ENCODE data around the gene ABCC2.

Gene ABCC2

DNA sequence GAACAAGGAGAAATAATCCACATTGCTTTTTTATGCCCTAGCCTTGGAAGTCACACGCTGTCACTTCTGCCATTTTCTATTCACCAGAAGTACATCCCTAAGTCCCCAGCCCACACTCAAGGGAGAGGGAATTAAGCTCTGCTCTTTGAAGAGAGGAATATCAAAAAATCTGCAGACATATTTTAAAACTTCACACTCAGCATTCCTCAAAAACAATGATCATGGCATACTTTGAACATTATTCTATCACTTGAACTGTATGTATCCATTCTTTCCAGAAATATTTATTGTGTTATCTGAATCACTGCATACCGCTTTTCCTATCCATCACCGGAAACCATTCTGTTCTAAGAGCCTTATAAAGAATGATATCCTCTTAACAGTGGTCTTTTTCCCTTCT is 9.4 kb downstream of the ABCC2 start:
- Histone ChIP-seq H3K4me1 (ENCODE audit: control insufficient read depth, insufficient read depth, low read length) (peaks cover 25% of the 10 kb centered on the region), H3K9ac (ENCODE audit: low read length) (no peak overlapping the region), H3K27me3 (replicated peaks; ENCODE audit: control insufficient read depth, insufficient read depth, low read length) (no peaks in the 10 kb centered on the region), H3K4me3 (ENCODE audit: low read length) (no peak overlapping the region), H3K36me3 (ENCODE audit: control insufficient read depth, insufficient read depth, low read length, severe bottlenecking) (peaks cover 45% of the 10 kb centered on the region), H3K9me3 (ENCODE audit: control insufficient read depth, low read length) (peaks cover 2% of the 10 kb centered on the region)
- no peak for DNase-seq (ENCODE audit: low read depth)

- Histone ChIP-seq H3K9me3 (ENCODE audit: control insufficient read depth, low read length) (no peaks in the 10 kb centered on the region), H3K27me3 (replicated peaks; ENCODE audit: control insufficient read depth, insufficient read depth, low read length) (no peaks in the 10 kb centered on the region), H3K36me3 (ENCODE audit: control insufficient read depth, insufficient read depth, low read length, severe bottlenecking) (peaks cover 64% of the 10 kb centered on the region), H3K4me1 (ENCODE audit: control insufficient read depth, insufficient read depth, low read length) (peaks cover 16% of the 10 kb centered on the region), H3K9ac (ENCODE audit: low read length) (no peak overlapping the region), H3K4me3 (ENCODE audit: low read length) (no peak overlapping the region)
- no peak for DNase-seq (ENCODE audit: low read depth)
Observed at GRCh38 chr10:99793819-99794218, 11.4 kb downstream of the ABCC2 start.

GRCh38 chr10:99796928-99797327 is 14.5 kb downstream of the ABCC2 start:
- Histone ChIP-seq H3K36me3 (ENCODE audit: control insufficient read depth, insufficient read depth, low read length, severe bottlenecking) (peaks cover 71% of the 10 kb centered on the region), H3K4me1 (ENCODE audit: control insufficient read depth, insufficient read depth, low read length) (no peaks in the 10 kb centered on the region), H3K9me3 (ENCODE audit: control insufficient read depth, low read length) (no peaks in the 10 kb centered on the region), H3K4me3 (ENCODE audit: low read length) (no peak overlapping the region), H3K27me3 (replicated peaks; ENCODE audit: control insufficient read depth, insufficient read depth, low read length) (no peaks in the 10 kb centered on the region), H3K9ac (ENCODE audit: low read length) (no peak overlapping the region)
- no peak for DNase-seq (ENCODE audit: low read depth)

GRCh38 chr10:99798031-99798430 is 15.6 kb downstream of the ABCC2 start:
- Histone ChIP-seq H3K9me3 (ENCODE audit: control insufficient read depth, low read length) (no peaks in the 10 kb centered on the region), H3K27me3 (replicated peaks; ENCODE audit: control insufficient read depth, insufficient read depth, low read length) (no peaks in the 10 kb centered on the region), H3K4me3 (ENCODE audit: low read length) (no peak overlapping the region), H3K36me3 (ENCODE audit: control insufficient read depth, insufficient read depth, low read length, severe bottlenecking) (peaks cover 60% of the 10 kb centered on the region), H3K4me1 (ENCODE audit: control insufficient read depth, insufficient read depth, low read length) (no peaks in the 10 kb centered on the region), H3K9ac (ENCODE audit: low read length) (no peak overlapping the region)
- DNase-seq (ENCODE audit: low read depth) = no peak

GRCh38 chr10:99798920-99799319 is 16.5 kb downstream of the ABCC2 start:
- DNase-seq (ENCODE audit: low read depth) = no peak
- no peak overlapping the region for H3K9ac ChIP-seq (ENCODE audit: low read length)
- no peaks in the 10 kb centered on the region for H3K27me3 ChIP-seq (replicated peaks; ENCODE audit: control insufficient read depth, insufficient read depth, low read length)
- H3K9me3 ChIP-seq (ENCODE audit: control insufficient read depth, low read length) = no peaks in the 10 kb centered on the region
- H3K36me3 ChIP-seq (ENCODE audit: control insufficient read depth, insufficient read depth, low read length, severe bottlenecking) = peaks cover 61% of the 10 kb centered on the region
- no peaks in the 10 kb centered on the region for H3K4me1 ChIP-seq (ENCODE audit: control insufficient read depth, insufficient read depth, low read length)
- no peak overlapping the region for H3K4me3 ChIP-seq (ENCODE audit: low read length)

GRCh38 chr10:99799613-99800012 is 17.2 kb downstream of the ABCC2 start:
- Histone ChIP-seq H3K4me1 (ENCODE audit: control insufficient read depth, insufficient read depth, low read length) (no peaks in the 10 kb centered on the region), H3K4me3 (ENCODE audit: low read length) (no peak overlapping the region), H3K36me3 (ENCODE audit: control insufficient read depth, insufficient read depth, low read length, severe bottlenecking) (peaks cover 60% of the 10 kb centered on the region), H3K9ac (ENCODE audit: low read length) (no peak overlapping the region), H3K27me3 (replicated peaks; ENCODE audit: control insufficient read depth, insufficient read depth, low read length) (no peaks in the 10 kb centered on the region), H3K9me3 (ENCODE audit: control insufficient read depth, low read length) (no peaks in the 10 kb centered on the region)
- DNase-seq (ENCODE audit: low read depth) = no peak

DNA sequence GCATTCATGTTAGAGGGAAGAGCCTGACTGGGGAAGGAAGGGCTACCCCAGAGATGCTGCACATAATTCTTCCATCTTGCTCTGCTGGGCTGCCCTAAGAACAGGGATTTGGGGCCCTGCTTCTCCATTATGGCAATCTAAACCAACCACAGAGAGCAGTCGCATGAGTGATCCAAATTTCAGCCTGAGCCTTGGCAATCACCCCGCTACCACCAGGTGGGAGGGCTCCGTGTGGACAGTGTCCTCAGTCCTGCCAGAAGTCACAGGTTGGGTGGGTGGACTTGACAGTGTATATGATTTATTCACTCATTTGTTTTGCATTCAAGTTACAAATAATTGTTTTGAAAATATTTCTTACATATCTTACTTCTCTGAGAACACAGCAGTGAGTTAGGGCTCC is 22.0 kb downstream of the ABCC2 start:
- Histone ChIP-seq H3K27me3 (replicated peaks; ENCODE audit: control insufficient read depth, insufficient read depth, low read length) (no peaks in the 10 kb centered on the region), H3K4me3 (ENCODE audit: low read length) (no peak overlapping the region), H3K36me3 (ENCODE audit: control insufficient read depth, insufficient read depth, low read length, severe bottlenecking) (peaks cover 34% of the 10 kb centered on the region), H3K4me1 (ENCODE audit: control insufficient read depth, insufficient read depth, low read length) (peaks cover 40% of the 10 kb centered on the region), H3K9me3 (ENCODE audit: control insufficient read depth, low read length) (no peaks in the 10 kb centered on the region), H3K9ac (ENCODE audit: low read length) (no peak overlapping the region)
- DNase-seq (ENCODE audit: low read depth) = no peak

DNA sequence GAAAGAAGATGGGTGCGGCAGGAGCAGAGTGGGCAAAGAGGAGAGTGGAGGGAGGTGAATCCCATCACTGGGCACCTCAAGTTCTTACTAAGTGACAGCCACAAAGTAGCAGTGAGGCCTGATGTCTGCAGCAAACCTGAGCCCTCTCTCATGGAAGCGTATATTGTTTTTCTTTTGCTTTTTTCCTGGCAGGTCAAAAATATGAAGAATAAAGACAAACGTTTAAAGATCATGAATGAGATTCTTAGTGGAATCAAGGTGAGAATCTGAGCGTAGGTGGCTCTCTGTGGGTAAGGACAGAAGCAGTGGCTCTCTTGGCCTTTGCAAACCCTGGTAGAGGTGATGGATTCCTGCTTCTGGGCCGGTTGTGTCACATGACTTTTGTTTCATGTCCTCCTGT is 22.8 kb downstream of the ABCC2 start:
- Histone ChIP-seq H3K9ac (ENCODE audit: low read length) (peak overlapping the region; percentile 2), H3K27me3 (replicated peaks; ENCODE audit: control insufficient read depth, insufficient read depth, low read length) (no peaks in the 10 kb centered on the region), H3K4me1 (ENCODE audit: control insufficient read depth, insufficient read depth, low read length) (peaks cover 45% of the 10 kb centered on the region), H3K36me3 (ENCODE audit: control insufficient read depth, insufficient read depth, low read length, severe bottlenecking) (peaks cover 33% of the 10 kb centered on the region), H3K9me3 (ENCODE audit: control insufficient read depth, low read length) (no peaks in the 10 kb centered on the region), H3K4me3 (ENCODE audit: low read length) (no peak overlapping the region)
- DNase-seq (ENCODE audit: low read depth) = no peak

GRCh38 chr10:99806091-99806490 is 23.7 kb downstream of the ABCC2 start:
- Histone ChIP-seq H3K9me3 (ENCODE audit: control insufficient read depth, low read length) (no peaks in the 10 kb centered on the region), H3K36me3 (ENCODE audit: control insufficient read depth, insufficient read depth, low read length, severe bottlenecking) (peaks cover 27% of the 10 kb centered on the region), H3K4me1 (ENCODE audit: control insufficient read depth, insufficient read depth, low read length) (peaks cover 52% of the 10 kb centered on the region), H3K9ac (ENCODE audit: low read length) (peak overlapping the region; percentile 28), H3K27me3 (replicated peaks; ENCODE audit: control insufficient read depth, insufficient read depth, low read length) (no peaks in the 10 kb centered on the region), H3K4me3 (ENCODE audit: low read length) (no peak overlapping the region)
- no peak for DNase-seq (ENCODE audit: low read depth)

GRCh38 chr10:99807786-99808185 is 25.3 kb downstream of the ABCC2 start:
- peaks cover 35% of the 10 kb centered on the region for H3K36me3 ChIP-seq (ENCODE audit: control insufficient read depth, insufficient read depth, low read length, severe bottlenecking)
- no peak overlapping the region for H3K4me3 ChIP-seq (ENCODE audit: low read length)
- no peaks in the 10 kb centered on the region for H3K27me3 ChIP-seq (replicated peaks; ENCODE audit: control insufficient read depth, insufficient read depth, low read length)
- no peak for DNase-seq (ENCODE audit: low read depth)
- H3K9me3 ChIP-seq (ENCODE audit: control insufficient read depth, low read length) = no peaks in the 10 kb centered on the region
- H3K9ac ChIP-seq (ENCODE audit: low read length) = peak overlapping the region; percentile 72
- H3K4me1 ChIP-seq (ENCODE audit: control insufficient read depth, insufficient read depth, low read length) = peaks cover 58% of the 10 kb centered on the region

GRCh38 chr10:99808270-99808669 is 25.8 kb downstream of the ABCC2 start:
- Histone ChIP-seq H3K4me3 (ENCODE audit: low read length) (no peak overlapping the region), H3K9ac (ENCODE audit: low read length) (peak overlapping the region; percentile 84), H3K27me3 (replicated peaks; ENCODE audit: control insufficient read depth, insufficient read depth, low read length) (no peaks in the 10 kb centered on the region), H3K9me3 (ENCODE audit: control insufficient read depth, low read length) (no peaks in the 10 kb centered on the region), H3K4me1 (ENCODE audit: control insufficient read depth, insufficient read depth, low read length) (peaks cover 58% of the 10 kb centered on the region), H3K36me3 (ENCODE audit: control insufficient read depth, insufficient read depth, low read length, severe bottlenecking) (peaks cover 32% of the 10 kb centered on the region)
- no peak for DNase-seq (ENCODE audit: low read depth)

- no peaks in the 10 kb centered on the region for H3K27me3 ChIP-seq (replicated peaks; ENCODE audit: control insufficient read depth, insufficient read depth, low read length)
- H3K36me3 ChIP-seq (ENCODE audit: control insufficient read depth, insufficient read depth, low read length, severe bottlenecking) = peaks cover 26% of the 10 kb centered on the region
- peaks cover 58% of the 10 kb centered on the region for H3K4me1 ChIP-seq (ENCODE audit: control insufficient read depth, insufficient read depth, low read length)
- peak overlapping the region; percentile 84 for H3K9ac ChIP-seq (ENCODE audit: low read length)
- H3K4me3 ChIP-seq (ENCODE audit: low read length) = no peak overlapping the region
- DNase-seq (ENCODE audit: low read depth) = no peak
- H3K9me3 ChIP-seq (ENCODE audit: control insufficient read depth, low read length) = no peaks in the 10 kb centered on the region
Observed at GRCh38 chr10:99809481-99809880, 27.0 kb downstream of the ABCC2 start.

All from adipocyte (in vitro differentiated cells).